Measurements from ENCODE around the gene TNFRSF25. TPM values are rescaled to one million over a fixed set of nuclear protein-coding genes. Genes with fewer than 3 reads are reported as not detected.

TNFRSF25 gene
- total and polyA plus RNA-seq, 2 donors (not counting 1 experiment from before 2014, with no cell fraction given) = 0.24 to 1.5 TPM

DNA sequence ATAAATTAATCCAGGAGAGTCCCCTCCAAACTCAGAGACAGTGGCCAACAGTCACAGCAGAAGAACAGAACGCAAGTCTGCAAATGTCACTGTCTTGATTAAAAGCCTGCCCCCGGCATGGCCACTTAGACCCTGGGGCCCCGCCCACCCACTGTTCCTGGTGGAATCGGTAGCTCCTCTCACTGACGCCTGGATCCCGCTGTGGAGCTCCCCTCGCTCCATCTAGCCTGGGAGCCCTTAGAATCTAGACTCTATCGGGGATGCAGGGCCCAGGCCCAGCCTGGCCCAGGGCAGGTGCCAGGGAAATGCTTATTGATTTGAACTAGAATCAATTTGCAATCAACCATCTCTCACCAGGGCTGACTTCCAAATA lies 46.9 kb upstream of the TNFRSF25 start:
- Histone ChIP-seq H3K9ac (ENCODE audit: insufficient read depth, low read length) (no peak overlapping the region), H3K4me3 (replicated peaks in 1 of 4; ENCODE audit: control extremely low read depth in 1 of 4, insufficient read depth in 1 of 4, low read depth in 3 of 4, low read length in 4 of 4) (no peak overlapping the region), H3K36me3 (ENCODE audit: control insufficient read depth, insufficient read depth, low read length) (no peaks in the 10 kb centered on the region), H4K20me1 (ENCODE audit: control insufficient read depth, extremely low read depth, insufficient read depth, low read length) (no peaks in the 10 kb centered on the region), H3K4me1 (ENCODE audit: control insufficient read depth, extremely low read depth, insufficient read depth, low read length) (no peaks in the 10 kb centered on the region), H3K27me3 (ENCODE audit: control insufficient read depth, insufficient read depth, low read length) (no peaks in the 10 kb centered on the region), H3K4me2 (ENCODE audit: extremely low read depth, insufficient read depth, low read length) (no peak overlapping the region), H2AFZ (ENCODE audit: low read length) (no peak overlapping the region), H3K27ac (ENCODE audit: insufficient read depth, low read length) (no peak overlapping the region), H3K79me2 (ENCODE audit: control insufficient read depth, insufficient read depth, low read length) (no peaks in the 10 kb centered on the region), H3K9me3 (ENCODE audit: control insufficient read depth, insufficient read depth, low read depth, low read length) (no peaks in the 10 kb centered on the region)
- DNase-seq (ENCODE audit: low read depth in 2 of 2) = no peak
- no peak for TF ChIP-seq EZH2 (IDR thresholded peaks at IDR 0.05; ENCODE audit: low read length, missing control alignments)
- TF ChIP-seq, protein P1, sequence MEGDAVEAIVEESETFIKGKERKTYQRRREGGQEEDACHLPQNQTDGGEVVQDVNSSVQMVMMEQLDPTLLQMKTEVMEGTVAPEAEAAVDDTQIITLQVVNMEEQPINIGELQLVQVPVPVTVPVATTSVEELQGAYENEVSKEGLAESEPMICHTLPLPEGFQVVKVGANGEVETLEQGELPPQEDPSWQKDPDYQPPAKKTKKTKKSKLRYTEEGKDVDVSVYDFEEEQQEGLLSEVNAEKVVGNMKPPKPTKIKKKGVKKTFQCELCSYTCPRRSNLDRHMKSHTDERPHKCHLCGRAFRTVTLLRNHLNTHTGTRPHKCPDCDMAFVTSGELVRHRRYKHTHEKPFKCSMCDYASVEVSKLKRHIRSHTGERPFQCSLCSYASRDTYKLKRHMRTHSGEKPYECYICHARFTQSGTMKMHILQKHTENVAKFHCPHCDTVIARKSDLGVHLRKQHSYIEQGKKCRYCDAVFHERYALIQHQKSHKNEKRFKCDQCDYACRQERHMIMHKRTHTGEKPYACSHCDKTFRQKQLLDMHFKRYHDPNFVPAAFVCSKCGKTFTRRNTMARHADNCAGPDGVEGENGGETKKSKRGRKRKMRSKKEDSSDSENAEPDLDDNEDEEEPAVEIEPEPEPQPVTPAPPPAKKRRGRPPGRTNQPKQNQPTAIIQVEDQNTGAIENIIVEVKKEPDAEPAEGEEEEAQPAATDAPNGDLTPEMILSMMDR (conservative IDR thresholded peaks at IDR 0.05 in 1 of 2, IDR thresholded peaks at IDR 0.05 in 1 of 2; ENCODE audit: low read depth in 1 of 2, low read length in 2 of 2) = no peak

DNA sequence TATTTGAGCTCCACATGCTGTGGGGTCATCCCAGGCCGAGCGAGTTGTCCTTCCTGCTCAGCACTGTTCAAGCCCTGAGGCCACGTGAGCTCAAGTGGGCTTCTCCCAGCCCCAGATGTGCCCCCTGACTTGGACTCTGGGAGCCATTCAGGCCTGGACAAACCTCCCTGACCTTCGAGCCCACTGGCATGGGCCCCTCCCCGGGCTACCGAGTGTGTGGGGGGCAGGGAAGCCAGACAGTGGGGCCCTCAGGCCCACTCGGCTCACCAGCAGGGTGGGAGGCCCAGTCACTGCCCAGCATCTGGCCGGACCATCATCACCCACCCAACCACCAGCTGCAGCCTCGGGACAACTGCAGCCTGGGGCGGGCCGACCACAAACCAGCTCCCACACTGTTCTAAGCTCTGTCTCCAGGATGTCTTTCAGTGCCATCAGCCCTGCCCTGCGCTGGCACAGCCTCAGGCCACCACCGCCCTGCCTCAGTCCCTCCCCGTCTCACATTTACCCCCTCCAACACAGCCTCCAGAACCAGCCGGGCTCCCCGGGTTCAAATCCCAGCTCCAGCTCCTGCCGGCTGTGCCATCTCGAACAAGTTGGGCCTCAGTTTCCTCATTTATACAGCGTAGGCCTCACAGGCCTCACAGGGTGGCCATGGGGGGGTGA lies 46.4 kb upstream of the TNFRSF25 start:
- Histone ChIP-seq H3K4me3 (replicated peaks in 1 of 4; ENCODE audit: control extremely low read depth in 1 of 4, insufficient read depth in 1 of 4, low read depth in 3 of 4, low read length in 4 of 4) (no peak overlapping the region), H3K9me3 (ENCODE audit: control insufficient read depth, insufficient read depth, low read depth, low read length) (no peaks in the 10 kb centered on the region), H3K27ac (ENCODE audit: insufficient read depth, low read length) (no peak overlapping the region), H3K27me3 (ENCODE audit: control insufficient read depth, insufficient read depth, low read length) (no peaks in the 10 kb centered on the region), H3K79me2 (ENCODE audit: control insufficient read depth, insufficient read depth, low read length) (no peaks in the 10 kb centered on the region), H3K4me2 (ENCODE audit: extremely low read depth, insufficient read depth, low read length) (no peak overlapping the region), H3K36me3 (ENCODE audit: control insufficient read depth, insufficient read depth, low read length) (no peaks in the 10 kb centered on the region), H4K20me1 (ENCODE audit: control insufficient read depth, extremely low read depth, insufficient read depth, low read length) (no peaks in the 10 kb centered on the region), H3K4me1 (ENCODE audit: control insufficient read depth, extremely low read depth, insufficient read depth, low read length) (no peaks in the 10 kb centered on the region), H3K9ac (ENCODE audit: insufficient read depth, low read length) (no peak overlapping the region), H2AFZ (ENCODE audit: low read length) (no peak overlapping the region)
- no peak for DNase-seq (ENCODE audit: low read depth in 2 of 2)
- no peak for TF ChIP-seq EZH2 (IDR thresholded peaks at IDR 0.05; ENCODE audit: low read length, missing control alignments)
- TF ChIP-seq, protein P1 (conservative IDR thresholded peaks at IDR 0.05 in 1 of 2, IDR thresholded peaks at IDR 0.05 in 1 of 2; ENCODE audit: low read depth in 1 of 2, low read length in 2 of 2) = no peak

DNA sequence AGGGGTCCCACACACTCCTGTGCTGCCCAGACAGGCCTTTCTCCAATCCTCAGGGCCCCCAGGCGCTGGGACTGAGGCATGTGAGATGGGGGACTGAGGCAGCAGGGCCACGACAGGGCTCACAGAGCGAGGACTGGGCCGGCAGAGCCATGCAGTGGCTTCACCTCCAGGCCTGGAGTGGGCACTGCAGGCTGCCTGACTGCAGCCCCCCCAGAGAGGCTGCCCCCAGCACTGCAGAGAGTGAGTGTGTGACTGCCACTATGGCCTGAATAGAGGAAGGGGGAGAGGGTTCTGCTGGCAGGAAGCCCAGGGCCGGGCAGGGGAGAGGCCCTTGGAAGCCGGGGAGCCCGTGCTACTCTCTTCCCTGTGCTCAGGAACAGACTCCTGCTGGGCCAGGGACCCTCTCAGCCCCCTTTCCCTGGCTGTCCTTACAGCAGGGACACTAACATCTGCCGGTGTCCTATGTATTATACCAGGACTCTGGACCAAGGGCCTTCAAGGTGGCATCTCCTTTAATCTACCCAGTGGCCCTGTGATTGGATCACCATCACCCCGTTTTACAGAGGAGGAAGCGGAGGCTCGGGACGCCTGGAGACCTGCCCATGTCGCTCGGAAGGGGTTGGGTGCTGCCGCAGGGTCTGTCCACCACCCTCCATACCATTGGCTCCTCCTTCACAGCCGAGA lies 45.7 kb upstream of the TNFRSF25 start:
- Histone ChIP-seq H4K20me1 (ENCODE audit: control insufficient read depth, extremely low read depth, insufficient read depth, low read length) (no peaks in the 10 kb centered on the region), H3K4me3 (replicated peaks in 1 of 4; ENCODE audit: control extremely low read depth in 1 of 4, insufficient read depth in 1 of 4, low read depth in 3 of 4, low read length in 4 of 4) (no peak overlapping the region), H3K9me3 (ENCODE audit: control insufficient read depth, insufficient read depth, low read depth, low read length) (no peaks in the 10 kb centered on the region), H3K4me2 (ENCODE audit: extremely low read depth, insufficient read depth, low read length) (no peak overlapping the region), H3K9ac (ENCODE audit: insufficient read depth, low read length) (no peak overlapping the region), H3K79me2 (ENCODE audit: control insufficient read depth, insufficient read depth, low read length) (no peaks in the 10 kb centered on the region), H2AFZ (ENCODE audit: low read length) (no peak overlapping the region), H3K4me1 (ENCODE audit: control insufficient read depth, extremely low read depth, insufficient read depth, low read length) (no peaks in the 10 kb centered on the region), H3K36me3 (ENCODE audit: control insufficient read depth, insufficient read depth, low read length) (no peaks in the 10 kb centered on the region), H3K27ac (ENCODE audit: insufficient read depth, low read length) (no peak overlapping the region), H3K27me3 (ENCODE audit: control insufficient read depth, insufficient read depth, low read length) (no peaks in the 10 kb centered on the region)
- no peak for DNase-seq (ENCODE audit: low read depth in 2 of 2)
- TF ChIP-seq EZH2 (IDR thresholded peaks at IDR 0.05; ENCODE audit: low read length, missing control alignments) = no peak
- TF ChIP-seq, protein P1 (conservative IDR thresholded peaks at IDR 0.05 in 1 of 2, IDR thresholded peaks at IDR 0.05 in 1 of 2; ENCODE audit: low read depth in 1 of 2, low read length in 2 of 2) = no peak

Measured in fibroblast of lung (primary cell).